GM23248 (cell line): Measurements from ENCODE around the gene KRTAP10-10. TPM values are rescaled to one million over a fixed set of nuclear protein-coding genes. Genes with fewer than 3 reads are reported as not detected.
"Not testable (repeated sequence)": the region's sequence is repeated elsewhere in the genome, so short reads cannot be mapped to it uniquely, and the experiment has no call there.

ENCODE experiments used
- DNase-seq: peaks from one replicate; pipeline ENCODE4 v3.0.0-alpha.2; 2015
- H2AFZ ChIP-seq: fragments of 200-600 bp; sonication (generic); 2 replicates; pipeline ENCODE4 v1.6.1; 2016; ENCODE audit warnings: antibody characterized with exemption
- H3F3A ChIP-seq: fragments of 200-600 bp; sonication (generic); 2 replicates; pipeline ENCODE4 v1.6.1; 2016; ENCODE audit warnings: mild to moderate bottlenecking, antibody characterized with exemption, mixed run types; ENCODE audit not compliant: insufficient read depth
- H3K27ac ChIP-seq: fragments of 200-600 bp; sonication (generic); 2 replicates; pipeline ENCODE4 v1.5.1; 2016; ENCODE audit warnings: mild to moderate bottlenecking
- H3K27me3 ChIP-seq: fragments of 200-600 bp; sonication (generic); replicated peaks from 2 replicates; pipeline ENCODE4 v1.6.1; 2016; ENCODE audit warnings: mild to moderate bottlenecking; ENCODE audit not compliant: insufficient read depth
- H3K36me3 ChIP-seq: fragments of 200-600 bp; sonication (generic); 2 replicates; pipeline ENCODE4 v1.6.1; 2016; ENCODE audit warnings: low read depth, mild to moderate bottlenecking
- H3K4me1 ChIP-seq: fragments of 200-600 bp; sonication (generic); 2 replicates; pipeline ENCODE4 v1.6.1; 2016; ENCODE audit warnings: mild to moderate bottlenecking; ENCODE audit not compliant: insufficient read depth
- H3K4me2 ChIP-seq: fragments of 200-600 bp; sonication (generic); one replicate; pipeline ENCODE4 v1.6.1; 2016; ENCODE audit warnings: mild to moderate bottlenecking; ENCODE audit not compliant: unreplicated experiment
- H3K4me3 ChIP-seq: fragments of 200-600 bp; sonication (generic); 2 replicates; pipeline ENCODE4 v1.5.1; 2016; ENCODE audit warnings: mild to moderate bottlenecking
- H3K79me2 ChIP-seq: fragments of 200-600 bp; sonication (generic); 2 replicates; pipeline ENCODE4 v1.6.1; 2016; ENCODE audit warnings: mild to moderate bottlenecking; ENCODE audit not compliant: insufficient read depth
- H3K9ac ChIP-seq: fragments of 200-600 bp; sonication (generic); 2 replicates; pipeline ENCODE4 v1.6.1; 2016; ENCODE audit warnings: mild to moderate bottlenecking
- H3K9me2 ChIP-seq: fragments of 200-600 bp; sonication (generic); 2 replicates; pipeline ENCODE4 v1.6.1; 2016; ENCODE audit warnings: mixed run types, mild to moderate bottlenecking, moderate library complexity; ENCODE audit not compliant: insufficient read depth
- H3K9me3 ChIP-seq: fragments of 200-600 bp; sonication (generic); one replicate; pipeline ENCODE4 v1.6.1; 2017; ENCODE audit warnings: low read depth
- H4K20me1 ChIP-seq: fragments of 200-600 bp; sonication (generic); 2 replicates; pipeline ENCODE4 v1.6.0; 2016; ENCODE audit not compliant: insufficient read depth
- EZH2 ChIP-seq: fragments of 200-600 bp; sonication (generic); IDR thresholded peaks from 2 replicates; pipeline ENCODE4 v1.6.1; 2018; ENCODE audit warnings: antibody characterized with exemption, mild to moderate bottlenecking; ENCODE audit not compliant: insufficient read depth, poor library complexity, severe bottlenecking
- EZH2phosphoT487 ChIP-seq: fragments of 200-600 bp; sonication (generic); IDR thresholded peaks from 2 replicates; pipeline ENCODE4 v1.6.1; 2018; ENCODE audit warnings: antibody characterized with exemption, moderate library complexity, mild to moderate bottlenecking, low read depth; ENCODE audit not compliant: insufficient read depth
- WGBS, 2 experiments: methylation state at CpG; one replicate each; pipeline ENCODE4 v1.1.6; 2015 to 2017; ENCODE audit warnings: low lambda C conversion rate in 2 of 2, low coverage in 1 of 2; ENCODE audit errors: missing lambda C conversion rate in 2 of 2; 5-methylcytosine and 5-hydroxymethylcytosine counted together
- in situ Hi-C: fragments of 300-500 bp; cut with MboI; formaldehyde crosslinking; loops from 2 replicates; pipeline ENCODE4 v1.15.0; 2020
- polyA plus RNA-seq: library from polyadenylated mRNA; unstranded; fragments of >200 nt; fragmentation: Nextera tagmentation; extraction: Ambion mirVana; gene quantifications from 2 replicates; pipeline ENCODE4 v1.2.1, GENCODE V29; 2016
- total RNA-seq: library from RNA; depleted of rRNA; stranded (reverse); fragments of >200 nt; shearing (Covaris generic); gene quantifications from 2 replicates; pipeline ENCODE4 v1.2.3, GENCODE V29; 2014

Gene KRTAP10-10
- total and polyA plus RNA-seq, 2 experiments from 2014 or later = not detected

GRCh38 chr21:44656868-44657267 is 19.7 kb downstream of the KRTAP10-10 start:
- no peak for TF ChIP-seq EZH2
- TF ChIP-seq EZH2phosphoT487 = no peak
- H3K9me3 ChIP-seq = no peaks in the 10 kb centered on the region
- no peak overlapping the region for H2AFZ ChIP-seq
- DNase-seq = no peak
- H3F3A ChIP-seq = no peaks in the 10 kb centered on the region
- in situ Hi-C loops = no loop called here
- no peak overlapping the region for H3K9ac ChIP-seq
- no peaks in the 10 kb centered on the region for H3K4me1 ChIP-seq
- no peaks in the 10 kb centered on the region for H3K79me2 ChIP-seq
- H4K20me1 ChIP-seq = no peaks in the 10 kb centered on the region
- no peaks in the 10 kb centered on the region for H3K9me2 ChIP-seq
- H3K36me3 ChIP-seq = no peaks in the 10 kb centered on the region
- H3K4me3 ChIP-seq = no peak overlapping the region
- H3K27me3 ChIP-seq = peaks cover 14% of the 10 kb centered on the region
- H3K27ac ChIP-seq = no peak overlapping the region
- H3K4me2 ChIP-seq = no peak overlapping the region
- 0 to 6% methylated on average over 1 of the region's 1 CpG for WGBS, 2 experiments

- H2AFZ ChIP-seq = no peak within 1 kb of the TSS
- WGBS, 2 experiments = 46 to 47% methylated on average over 26 of the region's 26 CpGs
- no peaks in the 10 kb centered on the region for H3F3A ChIP-seq
- no peak for TF ChIP-seq EZH2
- no peak for TF ChIP-seq EZH2phosphoT487
- H3K9me2 ChIP-seq = no peaks in the 10 kb centered on the region
- H3K36me3 ChIP-seq = no peaks in the 10 kb centered on the region
- no peak for DNase-seq
- no peaks in the 10 kb centered on the region for H4K20me1 ChIP-seq
- no peak within 1 kb of the TSS for H3K4me3 ChIP-seq
- H3K79me2 ChIP-seq = no peaks in the 10 kb centered on the region
- no peak within 1 kb of the TSS for H3K27ac ChIP-seq
- H3K4me2 ChIP-seq = no peak within 1 kb of the TSS
- no peak within 1 kb of the TSS for H3K9ac ChIP-seq
- no peaks in the 10 kb centered on the region for H3K4me1 ChIP-seq
- in situ Hi-C loops = no loop called here
- peaks cover 11% of the 10 kb centered on the region for H3K27me3 ChIP-seq
- H3K9me3 ChIP-seq = no peaks in the 10 kb centered on the region
Observed at GRCh38 chr21:44657635-44658540, 20.7 kb downstream of the KRTAP10-10 start, which contains the start of gene KRTAP12-3. Gene KRTAP12-3, plus strand, starts transcription at chr21:44657932. Its CDS starts 48 bp downstream, at chr21:44657980.

GRCh38 chr21:44658541-44658910 is 21.4 kb downstream of the KRTAP10-10 start:
- no peak overlapping the region for H3K27ac ChIP-seq
- H3K9me3 ChIP-seq = no peaks in the 10 kb centered on the region
- DNase-seq = no peak
- H3K9ac ChIP-seq = no peak overlapping the region
- H3K4me2 ChIP-seq = no peak overlapping the region
- no peak overlapping the region for H2AFZ ChIP-seq
- no peaks in the 10 kb centered on the region for H3K36me3 ChIP-seq
- in situ Hi-C loops = no loop called here
- no peaks in the 10 kb centered on the region for H3F3A ChIP-seq
- WGBS, 2 experiments = 12 to 18% methylated on average over 5 of the region's 5 CpGs
- H3K27me3 ChIP-seq = peaks cover 6% of the 10 kb centered on the region
- H3K4me1 ChIP-seq = no peaks in the 10 kb centered on the region
- no peaks in the 10 kb centered on the region for H3K79me2 ChIP-seq
- TF ChIP-seq EZH2 (no peak), EZH2phosphoT487 (no peak)
- no peak overlapping the region for H3K4me3 ChIP-seq
- H4K20me1 ChIP-seq = no peaks in the 10 kb centered on the region
- H3K9me2 ChIP-seq = no peaks in the 10 kb centered on the region

- H3K36me3 ChIP-seq = no peaks in the 10 kb centered on the region
- H3F3A ChIP-seq = no peaks in the 10 kb centered on the region
- WGBS, 2 experiments = 28 to 35% methylated on average over 11 of the region's 11 CpGs
- no peaks in the 10 kb centered on the region for H3K4me1 ChIP-seq
- H3K79me2 ChIP-seq = no peaks in the 10 kb centered on the region
- no peak for TF ChIP-seq EZH2phosphoT487
- no peak for TF ChIP-seq EZH2
- no peaks in the 10 kb centered on the region for H4K20me1 ChIP-seq
- in situ Hi-C loops = no loop called here
- no peak overlapping the region for H3K4me3 ChIP-seq
- no peak for DNase-seq
- H3K9me3 ChIP-seq = no peaks in the 10 kb centered on the region
- no peak overlapping the region for H3K4me2 ChIP-seq
- H3K27ac ChIP-seq = no peak overlapping the region
- H3K9ac ChIP-seq = no peak overlapping the region
- H3K27me3 ChIP-seq = peaks cover 9% of the 10 kb centered on the region; the same call in 1 of the 2 replicates
- H3K9me2 ChIP-seq = no peaks in the 10 kb centered on the region
- H2AFZ ChIP-seq = no peak overlapping the region
Observed at GRCh38 chr21:44658913-44659595, 21.9 kb downstream of the KRTAP10-10 start.

GRCh38 chr21:44661567-44661966 is 24.4 kb downstream of the KRTAP10-10 start:
- H3K36me3 ChIP-seq, H3K4me2 ChIP-seq, H2AFZ ChIP-seq, H3F3A ChIP-seq, H3K9me2 ChIP-seq, H3K27me3 ChIP-seq, H3K9ac ChIP-seq, H3K27ac ChIP-seq, in situ Hi-C loops, H3K79me2 ChIP-seq, H3K4me3 ChIP-seq, H4K20me1 ChIP-seq, H3K9me3 ChIP-seq, DNase-seq, H3K4me1 ChIP-seq: not testable (repeated sequence)
- WGBS, 2 experiments = 31 to 33% methylated on average over 7 of the region's 7 CpGs
